Superior temporal gyrus (tissue), 1 donor: ENCODE data around the gene PPP1R15B.
A peak's percentile ranks its signal among the peaks of the same experiment; 100 is the strongest.

ENCODE experiments used
- DNase-seq: peaks from one replicate; pipeline ENCODE4 v3.0.0-alpha.2; 2016; ENCODE audit errors: extremely low spot score

Gene PPP1R15B

DNA sequence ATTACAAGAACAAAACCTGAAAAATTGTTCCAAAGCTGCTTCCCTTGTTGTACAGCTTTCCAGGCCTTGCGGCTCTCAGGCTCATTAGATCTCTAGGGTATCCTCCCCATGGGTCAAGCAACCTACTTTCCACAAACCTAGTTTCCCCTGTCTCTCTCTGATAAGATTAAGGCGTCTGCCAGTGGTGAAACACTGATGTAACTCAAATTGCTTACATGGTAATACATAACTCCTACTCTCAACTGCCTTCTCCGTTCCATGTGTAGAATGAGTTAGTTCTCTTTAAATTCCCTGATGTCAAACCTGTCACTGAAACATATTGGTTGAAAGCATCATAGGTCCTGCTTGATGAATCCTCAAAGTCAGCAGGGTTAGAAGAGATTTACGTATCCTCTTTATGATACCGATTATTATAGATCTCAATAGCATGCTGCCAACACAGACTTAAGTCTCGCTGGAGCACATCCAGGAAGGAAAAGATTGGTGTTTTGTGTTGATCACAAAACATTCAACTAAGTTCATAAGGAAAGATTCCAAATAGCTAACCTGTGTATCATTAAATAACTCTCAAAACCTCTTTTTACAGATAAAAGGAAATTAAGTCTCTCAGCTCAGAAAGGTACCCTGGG is 10.6 kb downstream of the PPP1R15B start:
- DNase-seq: no peak

DNA sequence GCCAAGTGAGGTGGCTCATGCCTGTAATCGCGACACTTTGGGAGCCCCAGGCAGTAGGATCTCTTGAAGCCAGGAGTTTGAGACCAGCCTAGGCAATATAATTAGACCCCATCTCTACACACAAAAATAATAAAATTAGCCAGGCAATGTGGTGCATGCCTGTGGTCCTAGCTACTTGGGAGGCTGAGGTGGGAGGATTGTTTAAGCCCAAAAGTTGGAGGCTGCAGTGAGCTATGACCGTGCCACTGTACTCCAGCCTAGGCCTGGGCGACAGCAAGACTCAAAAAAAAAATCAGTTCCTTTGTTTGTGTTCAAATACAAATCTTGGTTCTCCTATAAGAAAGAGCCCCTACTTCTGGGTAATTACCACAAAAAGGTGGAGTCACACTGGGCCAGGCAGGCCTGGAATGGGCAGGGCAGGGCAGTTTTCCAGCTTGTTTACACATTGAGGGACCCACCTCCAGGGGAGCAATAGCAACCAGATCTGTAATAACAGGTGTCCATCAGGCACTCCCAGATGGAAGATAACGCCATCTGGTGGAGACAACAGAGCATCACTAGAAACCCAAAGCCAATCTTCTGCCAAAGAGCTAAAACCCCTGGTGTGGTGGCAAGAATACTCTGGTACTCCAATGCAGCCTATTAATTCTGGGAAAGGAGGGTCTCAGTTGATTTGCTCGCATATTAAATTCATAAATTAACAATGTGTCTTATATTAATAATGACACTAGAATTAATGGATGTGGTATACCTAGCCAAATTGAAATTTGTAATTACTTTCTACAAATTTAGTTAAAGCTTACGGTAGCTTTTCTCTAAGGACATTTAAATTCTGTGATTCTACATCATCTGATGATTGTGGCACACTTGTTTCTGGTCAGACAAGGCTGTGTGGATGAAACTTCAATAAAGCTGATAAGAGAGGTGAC is 13.2 kb downstream of the PPP1R15B start:
- peak; percentile 88 for DNase-seq

DNA sequence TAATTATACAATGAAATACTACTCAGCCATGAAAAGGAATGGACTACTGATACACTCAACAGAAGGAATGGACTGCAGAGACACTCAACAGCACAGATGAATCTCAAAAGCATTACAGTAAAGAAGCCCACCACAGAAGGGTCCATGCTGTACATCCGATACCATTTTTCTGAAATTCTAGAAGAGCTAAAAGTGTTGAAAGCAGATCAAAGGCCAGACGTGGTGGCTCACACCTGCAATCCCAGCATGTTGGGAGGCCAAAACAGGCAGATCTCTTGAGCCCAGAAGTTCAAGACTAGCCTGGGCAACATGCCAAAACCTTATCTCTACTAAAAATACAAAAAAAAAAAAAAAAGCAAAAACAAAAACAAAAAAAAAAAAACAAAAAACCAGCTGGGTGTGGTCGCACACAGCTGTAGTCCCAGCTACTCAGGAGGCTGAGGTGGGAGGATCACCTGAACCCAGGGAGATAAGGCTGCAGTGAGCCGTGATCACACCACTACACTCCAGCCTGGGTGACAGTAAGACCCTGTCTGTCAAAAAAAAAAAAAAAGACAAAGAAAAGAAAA is 15.5 kb downstream of the PPP1R15B start:
- no peak for DNase-seq

DNA sequence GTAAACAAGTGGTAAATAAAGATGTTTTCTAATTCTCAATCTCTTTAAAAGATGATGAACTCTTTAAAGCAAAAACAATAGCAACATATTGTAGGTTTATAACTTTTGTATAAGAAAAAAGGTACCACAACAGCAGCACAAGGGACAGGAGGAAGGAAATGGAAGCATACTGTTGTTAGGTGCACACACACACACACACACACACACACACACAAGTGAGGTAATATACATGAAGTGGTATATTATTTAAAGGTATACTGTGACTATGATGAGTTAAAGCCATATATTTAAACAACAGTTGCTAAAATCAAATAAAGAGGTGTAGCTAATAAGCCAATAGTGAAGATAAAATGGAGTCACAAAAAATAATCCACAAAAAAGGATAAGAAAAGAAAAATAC is 20.0 kb downstream of the PPP1R15B start:
- no peak for DNase-seq

DNA sequence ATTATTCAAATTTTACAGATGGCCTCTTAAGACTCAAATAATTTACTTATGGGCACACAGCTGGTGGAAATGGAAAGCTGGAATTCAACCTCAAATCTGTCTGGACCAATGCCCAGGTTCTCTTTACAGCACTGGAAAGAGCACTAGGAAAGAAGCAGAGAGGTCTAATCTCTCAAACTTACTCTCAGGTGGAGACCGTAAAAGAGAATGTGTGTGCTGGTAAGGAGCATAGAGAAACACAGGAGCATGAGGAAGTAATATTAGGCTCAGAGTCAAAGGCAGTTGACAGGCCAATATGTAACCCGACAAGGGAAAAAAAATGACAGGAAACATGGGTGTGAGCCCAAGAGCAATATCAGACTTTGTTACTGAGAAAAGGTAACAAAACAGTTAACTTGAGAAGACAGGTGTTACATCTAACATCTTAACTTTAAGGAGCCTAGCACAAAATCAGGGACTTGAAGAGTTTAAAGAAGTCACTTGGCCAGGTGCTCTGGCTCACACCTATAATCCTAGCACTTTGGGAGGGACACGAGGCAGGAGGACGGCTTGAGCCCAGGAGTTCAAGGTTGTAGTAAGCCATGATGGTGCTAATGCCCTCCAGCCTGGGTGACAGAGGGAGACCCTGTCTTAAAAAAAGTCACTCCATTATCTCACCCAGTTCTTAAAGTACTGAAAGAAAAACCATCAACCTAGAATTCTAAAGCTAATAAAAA is 20.7 kb downstream of the PPP1R15B start:
- DNase-seq: no peak

DNA sequence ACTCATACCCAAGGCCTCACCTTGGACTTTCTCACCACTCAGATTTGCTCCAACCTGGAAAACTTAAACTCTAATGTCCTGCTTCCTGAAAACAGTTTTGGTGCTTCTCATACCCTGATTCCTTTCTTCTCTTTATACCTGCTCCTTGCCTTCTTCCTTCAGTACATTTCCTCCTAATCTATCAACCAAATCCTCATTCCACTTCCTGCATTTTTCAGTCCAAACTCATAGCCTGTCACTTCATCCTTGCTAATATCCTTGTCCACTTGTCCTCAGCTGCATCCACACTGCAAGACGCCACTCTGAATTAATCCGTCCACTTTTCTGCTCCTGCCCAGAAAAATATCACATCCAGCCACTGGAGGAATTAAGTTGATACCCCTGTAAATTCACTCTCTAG is 25.9 kb downstream of the PPP1R15B start:
- DNase-seq: no peak

DNA sequence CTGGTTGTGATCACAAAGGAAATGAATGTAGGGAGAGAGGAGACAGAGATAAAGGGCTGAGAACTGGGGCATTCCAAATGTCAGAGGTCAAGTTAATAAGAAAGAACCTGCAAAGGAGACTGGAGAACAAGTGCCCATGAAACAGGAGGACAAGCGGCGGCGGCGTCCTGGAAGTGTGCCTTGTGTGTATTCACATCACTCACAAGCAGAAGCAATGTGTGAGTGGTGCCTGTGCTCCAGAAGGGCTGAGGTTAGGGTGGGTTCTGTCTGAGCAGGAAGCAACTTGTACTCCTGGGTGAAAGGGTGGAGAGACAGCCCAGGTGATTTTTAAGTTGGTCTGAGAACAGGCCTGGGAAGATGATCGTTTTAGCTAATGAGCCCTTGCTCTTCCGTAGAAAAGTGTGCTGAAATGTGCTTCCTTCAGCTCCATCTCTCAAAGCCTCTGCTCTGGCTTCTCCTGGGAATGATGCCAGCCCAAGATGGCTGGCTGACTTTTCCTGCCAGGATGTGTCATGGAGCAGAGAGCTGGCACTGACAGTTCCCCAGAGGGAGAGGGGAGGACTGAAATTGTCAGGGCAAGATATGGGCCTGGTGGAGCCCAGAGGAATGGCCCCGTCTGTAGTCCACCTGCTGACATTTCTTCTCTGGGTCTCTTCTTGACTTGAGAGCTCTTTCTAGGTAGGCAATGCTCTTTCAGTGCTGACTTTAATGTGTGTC is 26.8 kb downstream of the PPP1R15B start:
- DNase-seq: peak; percentile 69

DNA sequence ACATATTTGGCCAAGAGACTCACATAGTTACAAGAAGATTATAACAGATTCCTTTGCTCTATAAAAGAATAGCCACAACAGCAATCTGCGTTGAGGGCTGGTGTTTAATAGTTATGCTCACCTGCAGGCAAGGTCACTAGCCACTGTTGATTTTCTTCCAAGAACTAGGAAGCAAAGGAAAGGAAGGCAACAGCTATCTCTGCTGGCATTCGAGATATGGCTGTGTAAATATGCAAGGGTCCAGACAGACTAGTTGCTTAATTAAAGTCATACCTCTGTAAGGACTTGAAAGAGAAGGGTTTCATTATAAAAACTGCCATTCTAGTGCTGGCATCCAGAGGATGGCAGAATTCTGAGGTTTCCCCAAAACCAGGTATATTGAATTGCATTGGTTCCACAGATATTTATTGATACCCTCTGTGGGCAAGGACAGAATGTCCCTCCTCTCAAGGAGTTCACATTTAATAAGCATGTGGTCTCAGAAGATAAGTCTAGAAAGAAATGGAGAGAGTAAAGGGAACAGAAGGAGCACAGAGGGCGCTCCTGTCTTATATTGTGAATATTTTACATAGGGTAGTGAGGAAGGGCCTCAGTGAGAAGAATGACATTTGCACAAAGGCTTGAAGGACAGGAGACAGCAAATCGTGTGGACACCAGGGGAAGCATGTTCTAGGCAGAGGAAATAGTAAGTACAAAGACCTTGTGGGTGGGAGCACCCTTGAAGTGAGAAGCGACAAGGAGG is 28.3 kb downstream of the PPP1R15B start:
- DNase-seq: no peak

DNA sequence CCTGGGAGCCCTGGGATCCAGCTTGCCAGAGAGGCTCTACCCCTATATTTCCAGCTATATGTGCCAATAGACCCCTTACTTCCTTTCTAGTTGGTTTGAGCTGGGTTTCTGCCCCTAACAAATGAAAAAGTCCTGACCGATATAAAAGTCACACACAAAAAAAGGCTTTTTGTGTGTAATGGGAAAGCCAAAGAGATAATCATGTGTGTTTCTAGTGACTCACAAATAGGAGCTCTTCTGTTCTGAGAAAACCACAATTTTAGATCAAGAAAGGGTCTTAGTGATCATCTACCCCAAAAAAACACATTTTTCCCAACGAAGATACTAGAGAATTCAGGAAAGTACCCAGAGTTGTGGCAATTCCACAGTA is 28.9 kb downstream of the PPP1R15B start:
- DNase-seq: no peak

DNA sequence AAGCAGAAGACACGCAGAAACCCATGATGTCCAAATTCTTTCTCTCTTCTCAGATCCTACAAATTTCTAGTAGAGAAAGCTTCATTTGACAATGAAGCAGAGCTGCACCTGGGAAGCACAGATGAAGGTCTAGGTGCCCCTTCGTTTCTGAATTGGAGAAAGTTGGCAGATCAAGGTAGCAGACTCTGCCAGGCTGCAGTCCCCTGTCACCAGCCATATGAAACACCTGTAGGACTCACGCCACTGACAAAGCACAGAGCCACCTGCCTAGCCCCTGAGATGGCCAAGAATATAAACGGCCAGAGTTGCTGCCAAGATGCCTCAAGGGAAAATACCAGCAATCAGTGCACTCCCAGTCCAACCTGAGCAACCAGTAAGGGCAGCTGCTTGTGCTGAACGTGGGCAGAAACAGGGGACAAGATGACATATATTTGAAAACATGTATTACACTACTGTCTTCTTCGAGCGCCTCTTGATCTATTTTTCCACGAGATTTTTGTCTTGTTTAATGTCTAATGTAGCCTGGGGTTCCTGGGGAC is 31.3 kb downstream of the PPP1R15B start:
- no peak for DNase-seq

DNA sequence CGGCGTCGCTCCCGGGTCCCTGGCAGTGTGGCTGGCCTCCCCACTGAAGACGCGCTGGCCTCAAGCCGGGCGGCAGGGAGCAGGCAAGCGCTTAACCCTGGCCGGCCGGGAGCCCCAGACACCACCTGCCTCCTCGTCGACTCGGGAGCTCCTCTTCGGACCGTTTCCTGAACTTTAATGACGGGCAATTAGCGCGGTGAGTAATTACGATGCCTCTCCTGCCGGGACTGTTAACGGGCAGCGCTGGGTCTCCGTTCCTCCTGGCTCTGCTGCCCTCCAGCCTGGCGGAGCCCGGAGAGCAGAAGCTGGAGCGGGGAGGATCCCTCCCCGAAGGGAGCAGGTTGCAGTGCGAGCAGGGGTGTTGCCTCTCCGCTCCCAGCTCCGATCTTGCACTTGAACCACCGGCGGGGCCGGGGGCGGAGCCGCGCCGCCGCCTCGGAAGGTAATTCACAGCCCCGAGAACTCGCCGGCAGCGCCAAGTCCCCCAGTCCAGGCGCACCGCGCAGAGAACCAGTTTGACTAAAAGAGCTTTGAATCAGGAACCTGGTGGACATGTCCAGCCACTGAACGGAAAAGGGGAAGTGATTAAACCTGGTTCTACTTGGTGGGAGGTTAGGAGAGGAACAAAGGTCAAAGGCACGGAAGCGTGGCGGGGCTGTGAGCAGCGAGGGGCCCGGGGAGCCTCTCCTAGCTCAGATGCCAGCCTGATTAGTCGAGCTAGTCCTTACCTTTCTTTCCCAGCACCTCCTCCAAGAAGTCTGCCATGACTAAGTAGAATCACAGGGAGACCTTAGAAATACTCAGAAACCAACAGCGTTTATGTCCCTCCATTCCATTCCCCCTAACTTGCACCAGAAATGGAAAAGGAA is 33.6 kb downstream of the PPP1R15B start:
- no peak for DNase-seq

DNA sequence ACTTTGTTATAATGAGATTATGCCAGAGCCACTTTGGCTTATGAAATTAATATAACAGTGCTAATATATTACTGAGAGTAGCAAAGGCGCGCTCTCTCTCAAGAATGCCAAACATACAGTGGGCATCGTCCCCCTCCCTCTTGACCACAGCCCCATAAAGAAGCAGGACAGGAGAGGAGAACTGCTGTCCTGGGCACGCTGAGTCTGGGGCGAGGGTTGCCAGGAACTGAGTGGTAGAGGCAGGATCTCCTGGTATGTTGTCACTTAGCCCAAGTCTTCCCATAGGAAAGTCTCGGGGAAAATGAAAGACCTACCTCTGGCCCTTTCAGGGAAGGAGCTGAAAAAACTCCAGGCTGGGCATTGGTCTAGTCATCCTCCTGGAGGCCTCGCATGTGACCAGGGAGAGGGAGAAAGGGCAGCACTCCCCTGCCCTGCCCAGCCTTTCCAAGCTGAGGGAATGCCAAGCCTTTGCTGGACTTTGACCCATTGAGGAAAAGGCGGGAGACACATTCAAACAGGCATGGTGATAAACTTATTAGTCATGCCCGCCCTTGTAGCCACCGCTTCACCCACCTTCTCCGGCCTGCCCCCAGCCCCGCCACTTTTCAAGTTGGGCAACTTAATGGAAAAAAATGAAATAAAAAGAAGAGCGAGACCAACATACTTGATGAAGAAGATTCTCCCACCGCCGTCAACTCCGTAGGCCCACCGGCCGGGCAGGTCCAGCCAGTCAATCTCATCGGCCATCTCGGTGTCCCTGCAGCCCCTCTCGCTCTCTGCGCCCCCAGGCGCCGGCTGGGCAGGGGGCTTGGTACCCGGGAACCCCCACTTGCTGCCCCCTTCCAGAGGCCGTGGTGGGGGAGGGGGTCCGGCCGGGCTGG is 34.5 kb downstream of the PPP1R15B start:
- no peak for DNase-seq

DNA sequence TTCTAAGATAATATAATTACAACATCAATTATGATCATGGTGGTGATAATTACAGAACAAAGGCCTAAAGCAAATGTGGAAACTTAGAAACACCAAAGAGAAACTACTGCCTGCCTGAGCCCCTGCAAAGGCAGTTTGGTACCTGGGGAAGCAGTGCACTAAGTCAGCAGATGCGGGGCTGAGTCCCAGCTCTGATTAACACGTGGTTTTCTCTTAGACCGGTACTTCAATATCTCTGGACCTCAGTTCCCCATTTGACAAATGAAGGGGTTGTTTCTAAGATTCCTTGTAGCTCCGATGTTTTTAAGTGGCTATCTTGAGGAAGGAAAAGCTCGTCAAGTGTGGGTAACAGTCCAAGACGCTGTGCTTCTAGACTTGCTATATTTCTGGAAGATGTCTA is 35.2 kb downstream of the PPP1R15B start:
- no peak for DNase-seq

DNA sequence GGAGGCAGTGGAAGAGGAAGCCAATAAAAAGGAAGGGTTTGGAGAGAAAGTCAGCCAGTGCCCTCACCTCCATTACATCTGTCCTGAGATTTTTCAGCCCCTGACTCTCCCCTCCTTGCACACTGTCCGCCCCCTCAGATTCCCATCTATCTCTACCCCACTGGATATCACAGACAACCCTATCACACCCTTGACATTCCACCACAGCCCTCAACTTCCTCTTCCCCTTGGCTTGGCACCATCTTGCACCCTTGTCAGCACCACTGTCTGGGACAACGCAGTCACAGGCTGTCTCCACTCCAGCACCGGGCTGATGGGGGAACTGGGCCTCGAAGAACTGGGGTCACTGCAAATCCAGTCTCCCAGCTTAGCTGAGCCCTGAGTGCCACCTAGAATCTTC is 37.7 kb downstream of the PPP1R15B start:
- DNase-seq: no peak

DNA sequence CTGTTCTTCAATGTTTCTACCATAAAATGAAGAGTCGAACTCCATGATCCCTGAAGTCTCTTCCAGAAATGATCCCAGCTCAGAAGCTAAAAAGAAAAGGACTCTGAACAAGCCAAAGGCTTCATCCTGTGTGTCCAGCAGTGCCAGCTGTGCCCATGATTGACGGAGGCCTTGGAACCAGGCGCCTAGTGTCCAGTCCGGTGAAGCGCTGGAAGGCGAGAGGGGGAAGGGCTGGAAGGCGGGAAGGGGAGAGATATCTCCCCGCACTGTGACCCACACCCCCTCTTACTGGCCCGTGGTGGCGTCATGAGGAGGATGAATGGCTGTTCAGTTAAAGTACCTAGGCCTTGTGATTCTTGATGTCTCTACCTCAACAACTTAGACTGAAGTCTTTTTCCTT is 41.4 kb downstream of the PPP1R15B start:
- peak; percentile 62 for DNase-seq

DNA sequence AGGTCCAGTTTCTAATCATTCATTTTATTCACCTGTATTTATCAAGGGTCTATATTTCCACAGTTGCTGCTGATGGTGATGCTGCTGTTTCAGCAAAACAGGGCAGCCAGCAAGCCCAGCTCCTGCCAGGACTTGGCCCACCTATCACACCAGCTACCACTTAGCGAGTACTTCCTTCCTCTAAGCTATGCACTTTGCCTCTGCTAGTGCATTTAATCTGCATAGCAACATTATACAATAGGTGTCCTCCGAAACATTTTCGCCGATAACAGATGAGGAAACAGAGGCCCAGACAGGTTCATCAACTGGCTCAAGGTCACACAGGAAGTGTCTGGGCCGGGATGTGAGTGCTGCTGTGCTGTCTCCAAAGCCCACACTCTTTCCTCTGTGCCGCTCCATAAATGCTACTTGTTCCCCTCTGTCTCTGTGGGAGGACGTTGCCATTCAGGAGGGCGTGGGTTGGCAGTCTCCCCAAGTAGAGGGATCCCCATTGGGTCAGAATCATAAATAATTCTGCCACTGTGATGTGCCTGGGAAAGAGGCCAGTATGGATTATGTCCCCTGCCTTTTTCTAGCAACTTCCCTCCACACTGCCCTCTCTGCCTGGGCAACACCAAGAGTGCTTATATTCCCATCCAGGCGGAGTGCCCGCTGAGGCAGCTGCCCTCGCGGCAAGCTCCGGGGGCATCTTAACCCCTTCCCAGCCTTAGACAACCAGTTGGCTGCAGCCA is 42.5 kb downstream of the PPP1R15B start:
- DNase-seq: peak; percentile 80

DNA sequence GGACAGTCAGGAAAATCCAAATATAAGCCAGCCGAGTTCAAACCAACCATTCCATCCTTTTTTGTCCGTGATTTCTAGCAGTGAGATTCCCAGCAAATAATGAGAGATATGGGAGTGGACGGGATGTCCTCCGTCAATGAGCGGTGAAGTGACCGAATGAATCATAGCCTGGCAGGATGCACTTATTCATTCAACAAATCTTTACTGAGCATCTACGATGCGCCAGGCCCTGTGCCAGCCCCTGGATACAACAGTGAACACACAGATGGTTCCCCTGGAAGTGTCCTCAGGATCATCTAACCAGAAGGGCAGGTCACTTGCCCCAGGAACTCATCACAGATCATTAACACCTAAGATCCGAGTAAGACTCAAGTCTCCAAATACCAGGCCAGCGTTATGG is 43.7 kb downstream of the PPP1R15B start:
- no peak for DNase-seq
